GM19240 (cell line): ENCODE measurements around the gene TEX19.

ENCODE experiments used
- DNase-seq: peaks from one replicate; pipeline ENCODE4 v3.0.0; 2011; ENCODE audit warnings: low spot score; ENCODE audit not compliant: insufficient read length

TEX19 gene, protein sequence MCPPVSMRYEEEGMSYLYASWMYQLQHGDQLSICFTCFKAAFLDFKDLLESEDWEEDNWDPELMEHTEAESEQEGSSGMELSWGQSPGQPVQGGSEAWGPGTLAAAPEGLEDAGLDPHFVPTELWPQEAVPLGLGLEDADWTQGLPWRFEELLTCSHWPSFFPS

DNA sequence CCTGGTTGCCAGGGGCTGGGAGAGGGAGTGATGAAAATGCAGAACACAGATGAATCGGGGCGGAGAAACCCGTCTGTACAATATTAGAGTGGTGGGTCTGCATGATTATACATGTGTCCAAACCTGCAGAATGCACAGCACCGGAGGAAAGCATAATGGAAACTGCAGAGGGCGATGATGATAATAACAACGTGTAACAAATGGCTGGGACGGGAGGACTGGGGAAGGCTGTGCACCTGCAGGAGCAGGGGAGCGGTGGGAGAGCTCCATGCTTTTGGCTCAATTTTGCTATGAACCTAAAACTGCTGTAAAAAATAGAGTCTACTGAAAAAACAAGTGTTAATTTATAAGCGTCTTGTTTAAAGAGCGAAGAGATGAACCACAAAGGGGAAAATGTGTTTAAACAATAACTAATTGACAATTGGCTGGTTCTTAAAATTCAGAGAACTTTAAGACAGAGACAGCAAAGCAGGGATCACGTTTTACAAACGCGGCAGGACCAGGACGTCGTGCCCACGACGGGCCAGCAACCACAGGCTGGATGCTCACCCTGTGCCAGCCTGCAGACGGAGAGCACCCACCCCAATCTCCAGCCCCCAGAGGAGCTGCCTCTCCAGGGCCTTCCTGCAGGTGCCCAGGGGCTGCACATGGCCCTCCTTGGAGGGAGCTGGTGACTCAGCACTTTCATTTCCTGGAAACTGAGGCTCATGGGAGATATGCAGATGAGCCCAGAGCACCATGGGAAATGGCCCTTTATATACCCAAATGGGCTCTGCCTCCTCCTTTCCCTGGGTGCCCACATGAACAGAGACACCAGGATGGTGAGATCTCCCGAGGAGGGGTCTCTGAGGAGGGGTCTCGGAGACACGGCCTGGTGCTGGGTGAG is at the start of gene TEX19:
Gene TEX19 (plus strand): TSS at position 783 of the 886 bp plus-strand sequence. CDS start 2,904 bp downstream, outside the sequence.
- no peak for DNase-seq

DNA sequence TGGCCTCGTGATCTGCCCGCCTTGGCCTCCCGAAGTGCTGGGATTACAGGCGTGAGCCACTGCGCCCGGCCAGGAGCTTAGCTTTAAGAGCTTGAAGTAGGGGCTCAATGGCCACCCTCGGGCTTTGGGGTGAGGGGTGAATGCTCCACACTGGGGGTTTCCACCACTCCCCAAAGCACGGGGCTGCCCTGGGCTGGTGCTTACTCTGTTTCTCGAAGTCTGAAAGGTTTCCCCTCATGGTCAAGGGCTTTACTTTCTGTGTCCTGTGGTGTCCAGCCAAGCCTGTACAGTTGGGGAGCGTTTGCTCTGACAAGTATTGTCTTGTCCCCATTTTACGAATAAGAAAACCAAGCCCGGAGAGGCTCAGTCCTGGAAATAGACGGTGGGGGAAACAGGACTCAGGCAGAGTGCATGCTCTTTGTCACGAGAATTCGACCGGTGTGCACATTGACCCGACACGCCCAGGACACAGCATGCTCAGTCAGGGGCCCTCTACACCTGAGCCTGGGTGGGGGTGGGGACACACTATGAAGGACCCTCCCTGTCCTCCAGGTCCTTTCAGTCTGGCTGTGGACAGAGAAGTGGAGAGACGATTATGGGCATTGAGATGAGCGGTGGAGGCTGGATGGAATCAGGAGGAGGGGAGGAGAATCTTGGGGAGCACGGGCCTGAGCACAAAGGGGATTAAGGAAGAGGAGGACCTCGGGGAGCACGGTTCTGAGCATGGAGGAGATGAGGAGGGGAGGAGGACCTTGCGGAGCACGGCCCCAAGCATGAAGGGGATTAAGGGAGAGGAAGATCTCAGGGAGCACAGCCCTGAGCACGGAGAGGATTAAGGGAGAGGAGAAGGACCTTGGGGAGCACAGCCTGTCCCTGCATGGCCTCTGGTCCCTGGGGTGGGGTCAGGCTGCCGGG is 49.1 kb upstream of the TEX19 start:
- no peak for DNase-seq

DNA sequence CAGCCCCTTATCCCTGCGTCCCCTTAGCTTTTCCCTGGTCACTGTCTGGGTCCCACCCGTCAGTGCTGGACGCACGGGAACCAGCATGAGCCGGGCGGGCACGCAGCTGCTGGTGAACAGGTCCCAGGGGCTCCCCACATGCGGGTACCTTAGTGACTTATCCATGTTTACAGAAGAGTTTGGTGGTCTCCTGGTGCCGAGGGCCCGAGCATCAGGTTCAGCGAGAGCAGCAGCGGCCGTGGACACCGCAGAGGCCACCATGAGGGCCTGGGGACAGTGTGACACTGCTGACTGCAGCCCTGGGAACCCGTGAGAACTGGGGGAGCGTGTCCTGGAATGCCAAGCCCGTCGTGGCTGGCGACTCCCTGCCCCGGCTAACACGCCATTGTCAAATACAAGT is 48.2 kb upstream of the TEX19 start:
- DNase-seq: no peak

GRCh38 chr17:82311971-82312370 is 47.1 kb upstream of the TEX19 start:
- DNase-seq: no peak

- DNase-seq: no peak
Observed at GRCh38 chr17:82313195-82314011, 45.6 kb upstream of the TEX19 start.

- DNase-seq: no peak
Observed at GRCh38 chr17:82314012-82314726, 44.9 kb upstream of the TEX19 start.

DNA sequence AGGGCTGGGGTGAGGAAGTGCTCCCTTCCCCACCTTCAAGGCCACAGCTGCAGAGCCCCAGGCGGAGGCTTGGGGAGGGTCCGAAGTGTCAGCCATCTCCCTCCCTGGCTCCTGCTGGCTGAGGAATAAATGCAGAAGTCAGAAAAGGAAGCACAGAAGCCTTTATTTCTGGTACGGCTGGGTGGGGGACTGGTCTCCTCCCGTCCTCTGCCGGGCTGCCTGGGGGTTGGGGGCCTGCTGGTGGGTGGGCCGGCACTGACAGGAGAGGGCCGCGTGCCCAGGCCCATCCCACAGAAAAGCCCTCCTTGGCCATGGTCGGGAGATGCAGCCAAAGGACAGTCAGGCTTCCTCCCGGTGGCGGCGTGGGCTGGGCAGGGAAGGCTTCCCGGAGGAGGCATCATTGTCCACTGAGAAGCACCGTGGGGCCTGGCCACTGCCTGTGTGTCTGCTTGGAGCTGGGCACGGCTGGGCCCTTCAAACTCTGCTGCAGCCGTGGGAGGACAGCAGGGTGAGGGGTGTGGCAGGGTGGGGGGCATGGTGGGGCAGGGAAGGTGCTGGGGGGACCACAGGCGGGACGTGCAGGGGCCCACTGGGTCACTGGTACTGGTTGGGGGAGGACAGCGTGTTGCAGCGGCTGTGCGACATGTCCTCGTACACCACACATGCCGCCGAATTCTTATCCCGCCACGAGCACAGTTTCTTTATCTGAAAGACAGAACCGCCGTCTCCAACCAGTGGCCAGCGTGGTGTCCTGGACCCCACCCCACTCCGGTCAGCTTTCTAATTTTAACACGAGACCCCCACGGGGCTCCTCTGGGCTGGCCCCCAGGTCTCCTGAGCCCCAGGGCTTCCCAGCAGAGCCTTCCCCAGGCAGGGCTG is 44.1 kb upstream of the TEX19 start:
- no peak for DNase-seq

DNA sequence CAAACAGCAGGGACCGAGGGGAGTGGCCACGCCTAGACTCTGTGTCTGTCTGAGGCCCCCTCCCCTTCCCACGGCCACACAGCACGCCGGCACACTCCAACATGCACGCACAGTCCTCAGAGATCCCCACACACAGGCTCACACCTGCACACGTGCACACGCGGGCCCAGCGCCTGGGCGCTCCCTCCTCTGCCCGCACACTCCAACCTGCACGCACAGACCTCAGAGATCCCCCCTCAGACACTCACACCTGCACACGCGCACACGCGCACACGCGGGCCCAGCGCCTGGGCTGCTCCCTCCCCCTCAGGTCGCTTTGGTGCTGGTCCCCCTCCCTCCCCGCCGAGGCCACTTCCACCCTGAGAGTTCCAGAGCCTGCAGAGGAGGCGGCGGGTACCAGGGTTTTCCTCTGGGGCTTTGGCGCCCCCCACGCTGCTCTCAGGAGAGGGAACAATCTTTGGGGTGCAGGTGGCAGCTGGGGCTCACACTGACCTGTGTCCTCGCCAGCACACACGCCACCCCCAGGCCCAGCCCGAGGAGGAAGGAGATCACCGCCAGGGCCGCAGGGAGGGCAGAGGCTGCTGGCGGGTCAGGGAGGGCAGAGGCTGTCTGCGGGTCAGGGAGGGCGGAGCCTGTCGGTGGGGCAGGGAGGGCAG is 43.2 kb upstream of the TEX19 start:
- DNase-seq: no peak

- no peak for DNase-seq
Observed at GRCh38 chr17:82316651-82317393, 42.2 kb upstream of the TEX19 start.

DNA sequence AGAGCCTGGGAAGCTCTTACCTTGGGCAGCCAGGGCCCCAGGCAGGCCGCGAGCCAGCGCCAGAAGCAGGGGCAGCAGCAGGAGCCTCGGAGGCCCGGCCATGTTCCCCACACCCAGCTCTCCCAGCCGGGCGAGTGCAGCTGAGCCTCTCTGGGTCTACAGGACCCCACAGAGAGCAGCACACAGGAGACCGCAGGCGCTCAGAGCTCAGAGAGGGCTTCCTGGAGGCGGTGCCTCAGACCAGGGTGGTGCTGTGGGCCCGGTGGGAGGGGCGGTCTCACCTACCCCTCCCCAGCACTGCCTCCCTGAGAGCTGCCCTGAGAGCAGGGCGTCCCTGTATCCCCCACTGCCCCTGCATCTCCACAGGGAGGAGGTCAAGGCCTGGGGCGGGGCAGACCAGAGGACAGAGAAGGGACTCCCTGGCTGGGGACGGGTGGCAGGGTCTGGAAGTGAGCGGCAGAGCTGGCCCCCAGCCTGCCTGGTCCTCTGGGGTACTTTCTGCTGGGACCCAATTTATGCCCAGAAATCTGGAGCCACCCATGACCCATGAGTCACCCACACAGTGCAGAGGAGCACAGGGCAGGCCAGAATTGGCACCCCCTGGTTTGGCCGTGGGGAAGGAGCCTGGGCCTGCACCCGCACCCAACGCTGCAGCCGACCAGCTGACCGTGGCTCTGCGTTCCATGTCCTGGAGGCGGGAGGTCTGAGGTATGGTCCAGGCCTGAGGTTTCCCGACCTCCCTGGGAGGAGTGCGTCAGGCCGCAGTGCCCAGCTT is 41.5 kb upstream of the TEX19 start, which contains the start of gene CD7:
Gene CD7 (minus strand): TSS at position 215 of the 775 bp plus-strand sequence. CDS start 113 bp downstream, at position 102.
- no peak for DNase-seq

- no peak for DNase-seq
Observed at GRCh38 chr17:82318169-82318498, 40.9 kb upstream of the TEX19 start.

- DNase-seq: no peak
Observed at GRCh38 chr17:82318772-82319606, 40.1 kb upstream of the TEX19 start.

DNA sequence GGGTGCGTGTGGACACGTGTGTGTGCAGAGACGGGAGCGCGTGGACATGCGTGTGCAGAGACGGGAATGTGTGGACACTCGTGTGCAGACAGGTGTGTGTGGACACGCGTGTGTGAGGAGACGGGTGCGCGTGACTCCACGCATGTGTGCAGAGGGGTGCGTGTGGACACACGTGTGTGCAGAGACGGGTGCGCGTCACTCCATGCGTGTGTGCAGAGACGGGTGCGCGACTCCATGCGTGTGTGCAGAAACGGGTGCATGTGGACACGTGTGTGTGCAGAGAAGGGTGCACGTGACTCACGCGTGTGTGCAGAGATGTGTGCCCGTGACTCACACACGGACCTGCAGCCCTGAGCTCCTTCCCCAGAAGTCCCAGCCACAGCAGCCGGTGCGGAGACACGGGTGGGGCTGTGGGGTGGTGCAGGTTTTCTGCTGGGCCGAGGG is 39.4 kb upstream of the TEX19 start:
- DNase-seq: no peak

DNA sequence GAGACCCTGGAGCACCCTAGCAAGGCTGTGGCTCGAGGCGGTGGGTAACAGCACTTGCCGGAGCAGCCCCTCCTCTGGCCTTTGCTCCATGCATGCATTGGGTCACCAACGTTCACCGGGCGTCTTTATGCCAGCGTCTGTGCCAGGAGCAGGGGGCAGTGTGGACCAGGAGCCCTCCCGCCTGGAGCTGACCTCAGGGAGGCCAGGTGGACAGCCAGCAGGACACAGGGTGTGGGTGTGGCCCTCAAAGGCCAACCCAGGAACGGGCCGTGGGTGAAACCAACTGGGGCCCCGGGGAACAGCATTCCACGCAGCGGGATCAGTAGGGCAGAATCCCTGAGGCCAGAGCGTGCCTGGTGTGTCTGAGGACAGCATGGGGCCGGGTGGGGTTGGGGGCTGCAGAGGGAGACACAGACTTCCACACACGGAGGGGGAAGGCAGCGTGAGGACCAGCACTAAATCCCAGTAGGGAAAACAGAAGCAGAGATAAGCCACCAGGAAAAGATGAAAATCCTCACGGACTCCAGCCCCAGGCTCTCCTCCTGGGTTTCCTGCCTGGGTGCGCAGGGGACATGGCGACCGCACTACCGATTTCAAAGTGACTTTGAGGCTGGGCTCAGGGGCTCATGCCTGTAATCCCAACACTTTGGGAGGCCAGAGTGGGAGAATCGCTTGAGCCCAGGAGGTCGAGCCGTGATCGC is 38.8 kb upstream of the TEX19 start:
- DNase-seq: no peak
